BLaER1 (cell line): ENCODE results near the gene IL21R.
A peak's percentile ranks its signal among the peaks of the same experiment; 100 is the strongest.

ENCODE experiments used
- H3K27ac ChIP-seq: shearing (Covaris generic); formaldehyde crosslinking; 2 replicates; pipeline ENCODE4 v1.8.1; 2022
- H3K27me3 ChIP-seq: shearing (Covaris generic); formaldehyde crosslinking; 2 replicates; pipeline ENCODE4 v1.8.1; 2022
- H3K36me3 ChIP-seq: shearing (Covaris generic); formaldehyde crosslinking; 2 replicates; pipeline ENCODE4 v1.8.1; 2022
- H3K4me1 ChIP-seq: shearing (Covaris generic); formaldehyde crosslinking; 2 replicates; pipeline ENCODE4 v1.8.1; 2022
- H3K4me2 ChIP-seq: shearing (Covaris generic); formaldehyde crosslinking; 2 replicates; pipeline ENCODE4 v1.8.1; 2022
- H3K4me3 ChIP-seq: shearing (Covaris generic); formaldehyde crosslinking; 2 replicates; pipeline ENCODE4 v1.8.1; 2022
- H3K9ac ChIP-seq: shearing (Covaris generic); formaldehyde crosslinking; 2 replicates; pipeline ENCODE4 v1.8.1; 2022
- H3K9me3 ChIP-seq: shearing (Covaris generic); formaldehyde crosslinking; 2 replicates; pipeline ENCODE4 v1.8.1; 2022
- H4K20me1 ChIP-seq: shearing (Covaris generic); formaldehyde crosslinking; 2 replicates; pipeline ENCODE4 v1.8.1; 2022
- Cebpa-rat ChIP-seq: shearing (Covaris generic); IDR thresholded peaks from 2 replicates; pipeline ENCODE4 v1.8.1; 2022

Gene IL21R

GRCh38 chr16:27401768-27402568 is at the start of gene IL21R:
Gene IL21R, plus strand, starts transcription at chr16:27402174. Its CDS starts 27,898 bp downstream, at chr16:27430072.
- H3K4me3 ChIP-seq, result peak within 1 kb of the TSS; percentile 33
- peak within 1 kb of the TSS; percentile 70 for H3K27ac ChIP-seq
- H3K4me2 ChIP-seq, result peak within 1 kb of the TSS; percentile 80
- no peaks in the 10 kb centered on the region for H3K27me3 ChIP-seq
- H3K4me1 ChIP-seq, result peaks cover 100% of the 10 kb centered on the region
- H4K20me1 ChIP-seq, result no peaks in the 10 kb centered on the region
- no peak for TF ChIP-seq Cebpa-rat
- H3K36me3 ChIP-seq, result no peaks in the 10 kb centered on the region
- H3K9me3 ChIP-seq, result peaks cover 5% of the 10 kb centered on the region; the same call in 1 of the 2 replicates
- peak within 1 kb of the TSS; percentile 47; the same call in 1 of the 2 replicates for H3K9ac ChIP-seq

- Histone ChIP-seq H3K4me1 (no peaks in the 10 kb centered on the region), H3K9me3 (peaks cover 5% of the 10 kb centered on the region; the same call in 1 of the 2 replicates), H3K27me3 (no peaks in the 10 kb centered on the region), H4K20me1 (no peaks in the 10 kb centered on the region), H3K4me3 (no peak overlapping the region), H3K27ac (no peak overlapping the region), H3K9ac (no peak overlapping the region), H3K4me2 (no peak overlapping the region), H3K36me3 (peaks cover 67% of the 10 kb centered on the region)
- TF ChIP-seq Cebpa-rat, result no peak
Measured at GRCh38 chr16:27353853-27354252, 48.1 kb upstream of the IL21R start.

GRCh38 chr16:27355610-27356009 is 46.4 kb upstream of the IL21R start:
- no peak overlapping the region for H3K4me3 ChIP-seq
- no peak overlapping the region for H3K9ac ChIP-seq
- TF ChIP-seq Cebpa-rat, result no peak
- peaks cover 5% of the 10 kb centered on the region; the same call in 1 of the 2 replicates for H3K9me3 ChIP-seq
- no peak overlapping the region for H3K4me2 ChIP-seq
- no peaks in the 10 kb centered on the region for H3K4me1 ChIP-seq
- H3K27me3 ChIP-seq, result no peaks in the 10 kb centered on the region
- no peaks in the 10 kb centered on the region for H4K20me1 ChIP-seq
- H3K27ac ChIP-seq, result no peak overlapping the region
- H3K36me3 ChIP-seq, result peaks cover 68% of the 10 kb centered on the region

GRCh38 chr16:27356794-27357193 is 45.2 kb upstream of the IL21R start:
- no peaks in the 10 kb centered on the region for H4K20me1 ChIP-seq
- H3K4me2 ChIP-seq, result no peak overlapping the region
- peaks cover 69% of the 10 kb centered on the region for H3K36me3 ChIP-seq
- no peak for TF ChIP-seq Cebpa-rat
- H3K4me1 ChIP-seq, result no peaks in the 10 kb centered on the region
- no peak overlapping the region for H3K27ac ChIP-seq
- no peaks in the 10 kb centered on the region for H3K27me3 ChIP-seq
- peaks cover 5% of the 10 kb centered on the region; the same call in 1 of the 2 replicates for H3K9me3 ChIP-seq
- no peak overlapping the region for H3K9ac ChIP-seq
- no peak overlapping the region for H3K4me3 ChIP-seq

- Histone ChIP-seq H3K4me1 (peaks cover 20% of the 10 kb centered on the region), H3K27me3 (no peaks in the 10 kb centered on the region), H3K4me2 (no peak overlapping the region), H3K9me3 (no peaks in the 10 kb centered on the region; the same call in 1 of the 2 replicates), H4K20me1 (no peaks in the 10 kb centered on the region), H3K9ac (no peak overlapping the region), H3K27ac (no peak overlapping the region), H3K4me3 (no peak overlapping the region), H3K36me3 (peaks cover 70% of the 10 kb centered on the region)
- TF ChIP-seq Cebpa-rat, result no peak
Measured at GRCh38 chr16:27359051-27359450, 42.9 kb upstream of the IL21R start.

- Histone ChIP-seq H3K4me1 (peaks cover 25% of the 10 kb centered on the region), H3K4me2 (no peak overlapping the region), H3K9me3 (no peaks in the 10 kb centered on the region; the same call in 1 of the 2 replicates), H4K20me1 (no peaks in the 10 kb centered on the region), H3K27me3 (no peaks in the 10 kb centered on the region), H3K36me3 (peaks cover 66% of the 10 kb centered on the region), H3K9ac (no peak overlapping the region), H3K4me3 (no peak overlapping the region), H3K27ac (no peak overlapping the region)
- TF ChIP-seq Cebpa-rat, result no peak
Measured at GRCh38 chr16:27359615-27360014, 42.4 kb upstream of the IL21R start.

- H3K27me3 ChIP-seq, result no peaks in the 10 kb centered on the region
- no peak overlapping the region for H3K9ac ChIP-seq
- no peak overlapping the region for H3K27ac ChIP-seq
- H3K4me3 ChIP-seq, result no peak overlapping the region
- TF ChIP-seq Cebpa-rat, result no peak
- H3K4me1 ChIP-seq, result peaks cover 42% of the 10 kb centered on the region
- H3K36me3 ChIP-seq, result peaks cover 52% of the 10 kb centered on the region
- H4K20me1 ChIP-seq, result no peaks in the 10 kb centered on the region
- H3K9me3 ChIP-seq, result no peaks in the 10 kb centered on the region; the same call in 1 of the 2 replicates
- H3K4me2 ChIP-seq, result peak overlapping the region; percentile 81; the same call in 1 of the 2 replicates
Measured at GRCh38 chr16:27361987-27362386, 40.0 kb upstream of the IL21R start.

GRCh38 chr16:27362570-27363245 is 39.3 kb upstream of the IL21R start:
- no peak for TF ChIP-seq Cebpa-rat
- Histone ChIP-seq H3K4me2 (peak overlapping the region; percentile 81), H3K27me3 (no peaks in the 10 kb centered on the region), H3K27ac (peak overlapping the region; percentile 23), H3K9ac (peak overlapping the region; percentile 32; the same call in 1 of the 2 replicates), H4K20me1 (no peaks in the 10 kb centered on the region), H3K9me3 (no peaks in the 10 kb centered on the region; the same call in 1 of the 2 replicates), H3K4me1 (peaks cover 46% of the 10 kb centered on the region), H3K36me3 (peaks cover 52% of the 10 kb centered on the region), H3K4me3 (no peak overlapping the region)

GRCh38 chr16:27363246-27363632 is 38.7 kb upstream of the IL21R start:
- Histone ChIP-seq H3K9me3 (no peaks in the 10 kb centered on the region; the same call in 1 of the 2 replicates), H3K36me3 (peaks cover 52% of the 10 kb centered on the region), H3K9ac (peak overlapping the region; percentile 32; the same call in 1 of the 2 replicates), H3K27me3 (no peaks in the 10 kb centered on the region), H4K20me1 (no peaks in the 10 kb centered on the region), H3K27ac (peak overlapping the region; percentile 23), H3K4me2 (peak overlapping the region; percentile 81), H3K4me1 (peaks cover 52% of the 10 kb centered on the region), H3K4me3 (no peak overlapping the region)
- TF ChIP-seq Cebpa-rat, result no peak

GRCh38 chr16:27363797-27364196 is 38.2 kb upstream of the IL21R start:
- Histone ChIP-seq H3K27ac (no peak overlapping the region), H3K4me2 (peak overlapping the region; percentile 81; the same call in 1 of the 2 replicates), H3K9ac (no peak overlapping the region), H3K9me3 (no peaks in the 10 kb centered on the region; the same call in 1 of the 2 replicates), H3K4me3 (no peak overlapping the region), H4K20me1 (no peaks in the 10 kb centered on the region), H3K4me1 (peaks cover 57% of the 10 kb centered on the region), H3K36me3 (peaks cover 46% of the 10 kb centered on the region), H3K27me3 (no peaks in the 10 kb centered on the region)
- no peak for TF ChIP-seq Cebpa-rat
